Thyroid gland (tissue), 4 donors: ENCODE measurements around the gene ALDH5A1. TPM values are rescaled to one million over a fixed set of nuclear protein-coding genes. Genes with fewer than 3 reads are reported as not detected.

Source experiments
- DNase-seq, 2 donors: peaks; one replicate each; pipeline ENCODE4 v3.0.0-alpha.2; 2019
- H3K27ac ChIP-seq, 3 donors: fragments of 200-600 bp; sonication (generic); 1 replicate in 2 of 3; 2 replicates in 1 of 3; pipeline ENCODE4 v1.5.1; 2016 to 2019; ENCODE audit warnings: mild to moderate bottlenecking in 1 of 3, moderate library complexity in 1 of 3
- H3K27me3 ChIP-seq: fragments of 200-600 bp; sonication (generic); one replicate; pipeline ENCODE4 v1.5.1; 2019
- H3K36me3 ChIP-seq, 2 donors: fragments of 200-600 bp; sonication (generic); one replicate each; pipeline ENCODE4 v1.5.1; 2016 to 2019
- H3K4me1 ChIP-seq, 2 donors: fragments of 200-600 bp; sonication (generic); one replicate each; pipeline ENCODE4 v1.5.1; 2017 to 2019
- H3K4me3 ChIP-seq, 3 donors: fragments of 200-600 bp; sonication (generic); replicated peaks in 1 of 3; 1 replicate in 2 of 3; 2 replicates in 1 of 3; pipeline ENCODE4 v1.5.1; 2016; ENCODE audit warnings: mild to moderate bottlenecking in 1 of 3
- H3K9me3 ChIP-seq: fragments of 200-600 bp; sonication (generic); one replicate; pipeline ENCODE4 v1.5.1; 2017
- POLR2A ChIP-seq, 2 donors: fragments of 450-650 bp; IDR thresholded peaks; one replicate each; pipeline ENCODE4 v1.6.1; 2017; ENCODE audit warnings: antibody characterized with exemption in 2 of 2, mild to moderate bottlenecking in 2 of 2, moderate library complexity in 1 of 2
- whole genome bisulfite sequencing, 2 donors: methylation state at CpG; one replicate each; pipeline ENCODE4 v1.1.5; 2017; 5-methylcytosine and 5-hydroxymethylcytosine counted together
- intact Hi-C: fragments of 100-400 bp; cut with DNase I; formaldehyde crosslinking; loops from one replicate; pipeline ENCODE4 v1.15.1; 2023
- total RNA-seq, 4 donors: library from RNA; depleted of rRNA; stranded (reverse); fragments of >200 nt; gene quantifications; one replicate each; pipeline ENCODE4 v1.2.3, GENCODE V29; 2016
- TF ChIP-seq, protein P1 (sequence below), 6 experiments: fragments of 200-600 bp in 3 of 6; fragments of 450-650 bp in 3 of 6; sonication (generic) in 3 of 6; IDR thresholded peaks; one replicate each; pipeline ENCODE4 v1.5.1; 2016 to 2019; ENCODE audit warnings: antibody characterized with exemption in 6 of 6, mild to moderate bottlenecking in 2 of 6, inconsistent platforms in 1 of 6, moderate library complexity in 1 of 6

Gene ALDH5A1
- total RNA-seq, 4 donors from 2014 or later: 10.7 to 20.4 (median 18.8) TPM

DNA sequence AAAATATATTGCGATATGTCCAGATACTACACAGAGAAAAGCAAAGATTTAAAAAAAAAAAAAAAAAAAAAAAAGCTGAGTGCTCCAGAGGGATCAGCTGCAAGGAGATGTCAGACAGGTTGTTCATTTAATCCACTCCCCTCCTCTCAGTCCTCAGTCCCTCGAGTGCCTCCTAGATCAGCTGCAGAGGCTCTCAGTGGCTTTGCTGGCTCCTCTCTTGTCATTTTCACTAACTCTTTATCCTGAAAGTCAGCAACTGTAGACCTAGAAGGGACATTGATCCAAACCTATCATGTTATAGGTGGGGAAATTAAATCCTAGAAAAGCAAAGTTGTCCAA is 89.6 kb downstream of the ALDH5A1 start:
- H3K27ac ChIP-seq: peak overlapping the region in 1 of 3 donors; percentile 37
- TF ChIP-seq, protein P1, sequence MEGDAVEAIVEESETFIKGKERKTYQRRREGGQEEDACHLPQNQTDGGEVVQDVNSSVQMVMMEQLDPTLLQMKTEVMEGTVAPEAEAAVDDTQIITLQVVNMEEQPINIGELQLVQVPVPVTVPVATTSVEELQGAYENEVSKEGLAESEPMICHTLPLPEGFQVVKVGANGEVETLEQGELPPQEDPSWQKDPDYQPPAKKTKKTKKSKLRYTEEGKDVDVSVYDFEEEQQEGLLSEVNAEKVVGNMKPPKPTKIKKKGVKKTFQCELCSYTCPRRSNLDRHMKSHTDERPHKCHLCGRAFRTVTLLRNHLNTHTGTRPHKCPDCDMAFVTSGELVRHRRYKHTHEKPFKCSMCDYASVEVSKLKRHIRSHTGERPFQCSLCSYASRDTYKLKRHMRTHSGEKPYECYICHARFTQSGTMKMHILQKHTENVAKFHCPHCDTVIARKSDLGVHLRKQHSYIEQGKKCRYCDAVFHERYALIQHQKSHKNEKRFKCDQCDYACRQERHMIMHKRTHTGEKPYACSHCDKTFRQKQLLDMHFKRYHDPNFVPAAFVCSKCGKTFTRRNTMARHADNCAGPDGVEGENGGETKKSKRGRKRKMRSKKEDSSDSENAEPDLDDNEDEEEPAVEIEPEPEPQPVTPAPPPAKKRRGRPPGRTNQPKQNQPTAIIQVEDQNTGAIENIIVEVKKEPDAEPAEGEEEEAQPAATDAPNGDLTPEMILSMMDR (IDR thresholded peaks at IDR 0.05): no peak
- no peak for TF ChIP-seq POLR2A (IDR thresholded peaks at IDR 0.05)
- peak; percentile 9 to 26 for DNase-seq
- no peaks in the 10 kb centered on the region for H3K9me3 ChIP-seq
- H3K4me1 ChIP-seq: peaks cover 7 to 20% of the 10 kb centered on the region in 2 donors
- H3K27me3 ChIP-seq: no peaks in the 10 kb centered on the region
- H3K36me3 ChIP-seq: no peaks in the 10 kb centered on the region
- no peak overlapping the region for H3K4me3 ChIP-seq
- WGBS, 2 donors: 60 to 74% methylated on average over 2 of the region's 2 CpGs
- intact Hi-C loops: loop anchor here (5.0 kb wide), 3 partner anchors 113 to 488 kb away; no protein-coding TSS in a partner anchor

Other genes starting within 250 kb of the ALDH5A1 start
- gene DCDC2, start 136.9 kb upstream of the ALDH5A1 start, total RNA-seq: 10 to 100 TPM in 3 of 4 donors, 1 to 10 TPM in 1; 8.7 to 14.8 (median 12.3) TPM
- 10 to 100 TPM; 23.1 to 37.8 (median 30.4) TPM for gene MRS2, start 92.0 kb upstream of the ALDH5A1 start, total RNA-seq
- gene GPLD1, start 5.4 kb upstream of the ALDH5A1 start, total RNA-seq: 10 to 100 TPM in 1 of 4 donors, 1 to 10 TPM in 3; 5.1 to 15.2 (median 8.5) TPM
- under 1 TPM in 2 of 4 donors, not detected in 2; under 0.01 to 0.11 TPM for gene KIAA0319, start 151.2 kb downstream of the ALDH5A1 start, total RNA-seq
- gene TDP2, start 171.9 kb downstream of the ALDH5A1 start, total RNA-seq: 10 to 100 TPM; 16.8 to 45.6 (median 28.1) TPM
- gene ACOT13, start 172.1 kb downstream of the ALDH5A1 start, total RNA-seq: 10 to 100 TPM in 2 of 4 donors, 1 to 10 TPM in 2; 5.5 to 13.3 (median 8.6) TPM
- gene C6orf62, start 224.2 kb downstream of the ALDH5A1 start, total RNA-seq: 100 to 1,000 TPM in 1 of 4 donors, 10 to 100 TPM in 3; 58.4 to 108 (median 87.3) TPM